GM23338 (cell line): ENCODE results near the gene SORD. TPM values are rescaled to one million over a fixed set of nuclear protein-coding genes. Genes with fewer than 3 reads are reported as not detected.

ENCODE experiments used
- ATAC-seq: fragments of 200-7000 bp; cut with Tn5 transposase; 3 replicates; pipeline ENCODE4 v1.9.1; 2020
- DNase-seq: peaks from one replicate; pipeline ENCODE4 v3.0.0-alpha.2; 2015; ENCODE audit warnings: low spot score
- H2AFZ ChIP-seq: fragments of 200-600 bp; sonication (generic); 2 replicates; pipeline ENCODE4 v1.8.0; 2016; ENCODE audit warnings: antibody characterized with exemption, mild to moderate bottlenecking, moderate library complexity
- H3F3A ChIP-seq: fragments of 200-600 bp; sonication (generic); replicated peaks from 2 replicates; pipeline ENCODE4 v1.8.0; 2017; ENCODE audit warnings: antibody characterized with exemption, mixed run types, low read depth
- H3K27ac ChIP-seq: fragments of 200-600 bp; sonication (generic); 2 replicates; pipeline ENCODE4 v1.6.1; 2016; ENCODE audit warnings: low read depth
- H3K27me3 ChIP-seq: fragments of 200-600 bp; sonication (generic); 2 replicates; pipeline ENCODE4 v1.8.0; 2016; ENCODE audit warnings: mild to moderate bottlenecking, mixed run types, moderate library complexity; ENCODE audit not compliant: insufficient read depth
- H3K36me3 ChIP-seq: fragments of 200-600 bp; sonication (generic); 2 replicates; pipeline ENCODE4 v1.8.0; 2016; ENCODE audit warnings: mild to moderate bottlenecking; ENCODE audit not compliant: insufficient read depth
- H3K4me1 ChIP-seq: fragments of 200-600 bp; sonication (generic); 2 replicates; pipeline ENCODE4 v1.8.0; 2016; ENCODE audit warnings: mild to moderate bottlenecking, moderate library complexity; ENCODE audit not compliant: insufficient read depth
- H3K4me2 ChIP-seq: fragments of 200-600 bp; sonication (generic); 2 replicates; pipeline ENCODE4 v1.7.1; 2017; ENCODE audit warnings: mixed run types
- H3K4me3 ChIP-seq: fragments of 200-600 bp; sonication (generic); 2 replicates; pipeline ENCODE4 v1.6.1; 2016; ENCODE audit warnings: mixed run types
- H3K79me2 ChIP-seq: fragments of 200-600 bp; sonication (generic); replicated peaks from 2 replicates; pipeline ENCODE4 v1.8.0; 2017; ENCODE audit warnings: mild to moderate bottlenecking; ENCODE audit not compliant: insufficient read depth
- H3K9me2 ChIP-seq: fragments of 200-600 bp; sonication (generic); 2 replicates; pipeline ENCODE4 v1.8.0; 2017; ENCODE audit not compliant: insufficient read depth
- H4K20me1 ChIP-seq: fragments of 200-600 bp; sonication (generic); replicated peaks from 2 replicates; pipeline ENCODE4 v1.8.0; 2017; ENCODE audit warnings: mild to moderate bottlenecking; ENCODE audit not compliant: insufficient read depth
- H3K27ac Mint-ChIP-seq: 2 replicates; pipeline ENCODE4 v1.8.0; 2020; ENCODE audit warnings: inconsistent platforms, mild to moderate bottlenecking, moderate library complexity, mixed read lengths
- H3K27me3 Mint-ChIP-seq: 3 replicates; pipeline ENCODE4 v1.8.0; 2022; ENCODE audit warnings: low read depth, mild to moderate bottlenecking, moderate library complexity, mixed read lengths, inconsistent platforms; ENCODE audit not compliant: insufficient read depth, poor library complexity
- H3K36me3 Mint-ChIP-seq: 3 replicates; pipeline ENCODE4 v1.8.0; 2021; ENCODE audit warnings: low read depth, mild to moderate bottlenecking, inconsistent platforms, moderate library complexity, mixed read lengths
- H3K4me1 Mint-ChIP-seq: 3 replicates; pipeline ENCODE4 v1.8.0; 2020; ENCODE audit warnings: mild to moderate bottlenecking, inconsistent platforms, mixed read lengths
- H3K4me3 Mint-ChIP-seq: 3 replicates; pipeline ENCODE4 v1.8.0; 2021; ENCODE audit warnings: moderate library complexity, mild to moderate bottlenecking, inconsistent platforms, mixed read lengths
- H3K9me3 Mint-ChIP-seq: 3 replicates; pipeline ENCODE4 v1.8.0; 2020; ENCODE audit warnings: moderate library complexity, mild to moderate bottlenecking, inconsistent platforms, mixed read lengths
- EZH2 ChIP-seq: fragments of 200-600 bp; sonication (generic); IDR thresholded peaks from one replicate; pipeline ENCODE4 v1.8.0; 2017; ENCODE audit warnings: antibody characterized with exemption, mild to moderate bottlenecking, low read depth; ENCODE audit not compliant: unreplicated experiment
- EZH2phosphoT487 ChIP-seq: fragments of 200-600 bp; sonication (generic); IDR thresholded peaks from one replicate; pipeline ENCODE4 v1.8.1; 2018; ENCODE audit warnings: antibody characterized with exemption; ENCODE audit not compliant: unreplicated experiment
- JUNB ChIP-seq: IDR thresholded peaks from one replicate; pipeline ENCODE4 v1.6.1; 2016; ENCODE audit warnings: antibody characterized with exemption; ENCODE audit not compliant: unreplicated experiment
- POLR2AphosphoS5 ChIP-seq: IDR thresholded peaks from 2 replicates; pipeline ENCODE4 v1.6.1; 2016; ENCODE audit warnings: antibody characterized with exemption, low read depth
- ZNF114 ChIP-seq: fragments of 250-450 bp; sonication (Bioruptor Pico); IDR thresholded peaks from 2 replicates; pipeline ENCODE4 v1.5.0; 2020; ENCODE audit warnings: mild to moderate bottlenecking, moderate library complexity
- ZNF331 ChIP-seq: fragments of 250-450 bp; sonication (Bioruptor Pico); IDR thresholded peaks from 2 replicates; pipeline ENCODE4 v1.5.0; 2020; ENCODE audit warnings: low read depth, mild to moderate bottlenecking, moderate library complexity
- polyA plus RNA-seq: library from polyadenylated mRNA; unstranded; fragments of >200 nt; fragmentation: Nextera tagmentation; extraction: Ambion mirVana; gene quantifications from 2 replicates; pipeline ENCODE4 v1.2.1, GENCODE V29; 2016
- total RNA-seq: library from RNA; depleted of rRNA; stranded (reverse); fragments of >200 nt; shearing (Covaris generic); gene quantifications from 2 replicates; pipeline ENCODE4 v1.2.3, GENCODE V29; 2014
- TF ChIP-seq, protein P1 (sequence below): IDR thresholded peaks from one replicate; pipeline ENCODE4 v1.6.1; 2018; ENCODE audit warnings: antibody characterized with exemption; ENCODE audit not compliant: unreplicated experiment
- TF ChIP-seq, protein P2 (sequence below), 2 experiments: fragments of 200-600 bp in 1 of 2; sonication (generic) in 1 of 2; conservative IDR thresholded peaks; 2 replicates each; pipeline versions ENCODE4 v1.5.1 to v1.6.1; 2016 to 2017; ENCODE audit warnings: antibody characterized with exemption in 2 of 2, low read depth in 2 of 2, mild to moderate bottlenecking in 2 of 2, moderate library complexity in 1 of 2
- TF ChIP-seq, protein P3 (sequence below): IDR thresholded peaks from 2 replicates; pipeline ENCODE4 v1.6.1; 2016; ENCODE audit warnings: antibody characterized with exemption

SORD gene
- total and polyA plus RNA-seq, 2 experiments from 2014 or later = 12.5 to 55.0 TPM

DNA sequence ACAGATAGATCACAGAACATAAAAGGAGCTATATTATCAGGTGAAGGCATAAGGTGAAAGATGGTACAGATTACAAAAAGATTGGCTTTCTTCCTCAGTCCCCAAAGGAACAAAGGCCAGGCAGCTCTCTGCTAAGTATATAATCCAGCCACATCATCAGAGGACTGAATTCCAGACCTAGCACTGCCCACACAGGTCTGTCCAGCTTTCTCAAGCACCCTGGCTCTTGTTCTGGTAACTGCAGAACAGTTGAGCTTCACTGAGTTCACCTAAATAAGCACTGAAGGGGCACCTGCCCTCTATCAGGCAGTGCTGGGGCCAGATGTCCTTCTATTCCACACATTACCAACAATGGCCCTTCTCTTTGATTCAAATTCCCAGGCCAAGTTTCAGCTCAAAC, 100.4 kb downstream of the SORD start:
- Histone ChIP-seq H3K36me3 (no peaks in the 10 kb centered on the region), H3K27ac (no peak overlapping the region), H2AFZ (no peak overlapping the region), H3K4me3 (no peak overlapping the region), H3K9me2 (no peaks in the 10 kb centered on the region), H4K20me1 (no peaks in the 10 kb centered on the region; the same call in 1 of the 2 replicates), H3K79me2 (no peaks in the 10 kb centered on the region), H3F3A (no peaks in the 10 kb centered on the region), H3K27me3 (peaks cover 92% of the 10 kb centered on the region), H3K4me2 (no peak overlapping the region), H3K4me1 (peaks cover 3% of the 10 kb centered on the region; the same call in 1 of the 2 replicates)
- ATAC-seq (no peak), DNase-seq (no peak)
- no peak overlapping the region for H3K4me3 Mint-ChIP-seq
- H3K36me3 Mint-ChIP-seq = no peaks in the 10 kb centered on the region
- H3K4me1 Mint-ChIP-seq = 0 out of 3 replicates have a peak, but pooled peaks cover 1% of the 10 kb centered on the region
- no peak overlapping the region for H3K27ac Mint-ChIP-seq
- TF ChIP-seq ZNF114 (CRISPR knock-in tag) = no peak
- TF ChIP-seq EZH2phosphoT487 = no peak
- TF ChIP-seq POLR2AphosphoS5 = no peak
- TF ChIP-seq, protein P1, sequence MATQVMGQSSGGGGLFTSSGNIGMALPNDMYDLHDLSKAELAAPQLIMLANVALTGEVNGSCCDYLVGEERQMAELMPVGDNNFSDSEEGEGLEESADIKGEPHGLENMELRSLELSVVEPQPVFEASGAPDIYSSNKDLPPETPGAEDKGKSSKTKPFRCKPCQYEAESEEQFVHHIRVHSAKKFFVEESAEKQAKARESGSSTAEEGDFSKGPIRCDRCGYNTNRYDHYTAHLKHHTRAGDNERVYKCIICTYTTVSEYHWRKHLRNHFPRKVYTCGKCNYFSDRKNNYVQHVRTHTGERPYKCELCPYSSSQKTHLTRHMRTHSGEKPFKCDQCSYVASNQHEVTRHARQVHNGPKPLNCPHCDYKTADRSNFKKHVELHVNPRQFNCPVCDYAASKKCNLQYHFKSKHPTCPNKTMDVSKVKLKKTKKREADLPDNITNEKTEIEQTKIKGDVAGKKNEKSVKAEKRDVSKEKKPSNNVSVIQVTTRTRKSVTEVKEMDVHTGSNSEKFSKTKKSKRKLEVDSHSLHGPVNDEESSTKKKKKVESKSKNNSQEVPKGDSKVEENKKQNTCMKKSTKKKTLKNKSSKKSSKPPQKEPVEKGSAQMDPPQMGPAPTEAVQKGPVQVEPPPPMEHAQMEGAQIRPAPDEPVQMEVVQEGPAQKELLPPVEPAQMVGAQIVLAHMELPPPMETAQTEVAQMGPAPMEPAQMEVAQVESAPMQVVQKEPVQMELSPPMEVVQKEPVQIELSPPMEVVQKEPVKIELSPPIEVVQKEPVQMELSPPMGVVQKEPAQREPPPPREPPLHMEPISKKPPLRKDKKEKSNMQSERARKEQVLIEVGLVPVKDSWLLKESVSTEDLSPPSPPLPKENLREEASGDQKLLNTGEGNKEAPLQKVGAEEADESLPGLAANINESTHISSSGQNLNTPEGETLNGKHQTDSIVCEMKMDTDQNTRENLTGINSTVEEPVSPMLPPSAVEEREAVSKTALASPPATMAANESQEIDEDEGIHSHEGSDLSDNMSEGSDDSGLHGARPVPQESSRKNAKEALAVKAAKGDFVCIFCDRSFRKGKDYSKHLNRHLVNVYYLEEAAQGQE = no peak
- TF ChIP-seq, protein P2, sequence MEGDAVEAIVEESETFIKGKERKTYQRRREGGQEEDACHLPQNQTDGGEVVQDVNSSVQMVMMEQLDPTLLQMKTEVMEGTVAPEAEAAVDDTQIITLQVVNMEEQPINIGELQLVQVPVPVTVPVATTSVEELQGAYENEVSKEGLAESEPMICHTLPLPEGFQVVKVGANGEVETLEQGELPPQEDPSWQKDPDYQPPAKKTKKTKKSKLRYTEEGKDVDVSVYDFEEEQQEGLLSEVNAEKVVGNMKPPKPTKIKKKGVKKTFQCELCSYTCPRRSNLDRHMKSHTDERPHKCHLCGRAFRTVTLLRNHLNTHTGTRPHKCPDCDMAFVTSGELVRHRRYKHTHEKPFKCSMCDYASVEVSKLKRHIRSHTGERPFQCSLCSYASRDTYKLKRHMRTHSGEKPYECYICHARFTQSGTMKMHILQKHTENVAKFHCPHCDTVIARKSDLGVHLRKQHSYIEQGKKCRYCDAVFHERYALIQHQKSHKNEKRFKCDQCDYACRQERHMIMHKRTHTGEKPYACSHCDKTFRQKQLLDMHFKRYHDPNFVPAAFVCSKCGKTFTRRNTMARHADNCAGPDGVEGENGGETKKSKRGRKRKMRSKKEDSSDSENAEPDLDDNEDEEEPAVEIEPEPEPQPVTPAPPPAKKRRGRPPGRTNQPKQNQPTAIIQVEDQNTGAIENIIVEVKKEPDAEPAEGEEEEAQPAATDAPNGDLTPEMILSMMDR (conservative IDR thresholded peaks at IDR 0.05; ENCODE audit: low read depth in 2 of 2) = no peak
- TF ChIP-seq, protein P3, sequence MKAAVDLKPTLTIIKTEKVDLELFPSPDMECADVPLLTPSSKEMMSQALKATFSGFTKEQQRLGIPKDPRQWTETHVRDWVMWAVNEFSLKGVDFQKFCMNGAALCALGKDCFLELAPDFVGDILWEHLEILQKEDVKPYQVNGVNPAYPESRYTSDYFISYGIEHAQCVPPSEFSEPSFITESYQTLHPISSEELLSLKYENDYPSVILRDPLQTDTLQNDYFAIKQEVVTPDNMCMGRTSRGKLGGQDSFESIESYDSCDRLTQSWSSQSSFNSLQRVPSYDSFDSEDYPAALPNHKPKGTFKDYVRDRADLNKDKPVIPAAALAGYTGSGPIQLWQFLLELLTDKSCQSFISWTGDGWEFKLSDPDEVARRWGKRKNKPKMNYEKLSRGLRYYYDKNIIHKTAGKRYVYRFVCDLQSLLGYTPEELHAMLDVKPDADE = no peak
- TF ChIP-seq ZNF331 = no peak
- no peak for TF ChIP-seq JUNB
- H3K9me3 Mint-ChIP-seq = no peaks in the 10 kb centered on the region
- peaks cover 33% of the 10 kb centered on the region for H3K27me3 Mint-ChIP-seq

DNA sequence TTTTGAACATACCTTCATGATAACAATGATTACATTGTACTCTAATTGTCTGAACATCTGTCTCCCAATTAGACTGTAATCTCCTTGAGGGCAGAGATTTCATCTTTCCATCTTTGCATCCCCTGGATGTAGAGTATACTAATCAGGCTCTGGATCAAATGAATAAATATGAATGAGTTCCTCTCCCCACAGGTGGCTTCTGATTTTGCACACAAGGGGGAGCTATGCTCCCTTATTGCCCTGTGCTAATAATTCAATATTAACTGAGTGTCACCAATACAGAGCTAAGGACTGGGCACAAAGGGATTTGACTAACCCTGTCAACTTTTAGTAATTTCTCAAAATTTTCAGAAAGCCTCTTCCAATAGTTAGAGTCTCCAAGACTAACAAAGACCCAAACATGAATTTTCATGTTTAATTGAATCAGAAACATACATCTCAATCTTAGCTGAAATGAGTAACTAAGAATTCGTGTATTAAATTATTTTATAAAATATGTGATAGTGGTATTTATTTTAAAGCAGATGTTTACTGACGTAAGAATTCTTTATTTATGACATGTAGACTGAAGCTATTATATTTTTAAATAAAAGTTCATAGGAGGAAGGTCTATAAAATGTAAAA, 103.7 kb downstream of the SORD start:
- H2AFZ ChIP-seq = no peak overlapping the region
- H3K4me3 ChIP-seq = no peak overlapping the region
- no peak overlapping the region for H3K4me2 ChIP-seq
- no peaks in the 10 kb centered on the region for H3K9me2 ChIP-seq
- H3K79me2 ChIP-seq = no peaks in the 10 kb centered on the region
- no peaks in the 10 kb centered on the region for H3K36me3 Mint-ChIP-seq
- H3K9me3 Mint-ChIP-seq = no peaks in the 10 kb centered on the region
- peak; percentile 46 for DNase-seq
- peaks cover 55% of the 10 kb centered on the region for H3K27me3 Mint-ChIP-seq
- no peaks in the 10 kb centered on the region for H3K36me3 ChIP-seq
- no peak overlapping the region for H3K4me3 Mint-ChIP-seq
- TF ChIP-seq EZH2 = peak; percentile 17
- TF ChIP-seq, protein P1 = no peak
- TF ChIP-seq, protein P2 (conservative IDR thresholded peaks at IDR 0.05; ENCODE audit: low read depth in 2 of 2) = peak; percentile 68 to 82
- no peak for ATAC-seq
- H3K4me1 ChIP-seq = peaks cover 16% of the 10 kb centered on the region; the same call in 1 of the 2 replicates
- H3K4me1 Mint-ChIP-seq = peaks cover 5% of the 10 kb centered on the region; the same call in 1 of the 3 replicates
- H3K27ac ChIP-seq = no peak overlapping the region
- H4K20me1 ChIP-seq = no peaks in the 10 kb centered on the region; the same call in 1 of the 2 replicates
- no peak overlapping the region for H3K27ac Mint-ChIP-seq
- peaks cover 100% of the 10 kb centered on the region for H3K27me3 ChIP-seq
- H3F3A ChIP-seq = no peaks in the 10 kb centered on the region
